Measurements from ENCODE around the gene SMARCA4. TPM values are rescaled to one million over a fixed set of nuclear protein-coding genes. Genes with fewer than 3 reads are reported as not detected.
A peak's percentile ranks its signal among the peaks of the same experiment; 100 is the strongest.

SMARCA4 gene
- total RNA-seq, 1 experiment from 2014 or later = 261 TPM

- Histone ChIP-seq H2AFZ (ENCODE audit: low read length) (no peak overlapping the region), H3K79me2 (ENCODE audit: insufficient read depth, low read length) (peaks cover 51% of the 10 kb centered on the region; the same call in 1 of the 2 replicates), H2BK12ac (ENCODE audit: insufficient read length, low read depth, low read length) (no peak overlapping the region), H4K5ac (ENCODE audit: insufficient read length, low read depth, low read length) (no peak overlapping the region), H3K4ac (ENCODE audit: low read depth, low read length) (no peak overlapping the region), H3K9ac (ENCODE audit: extremely low read depth, insufficient read length, low read length) (no peak overlapping the region), H4K8ac (replicated peaks; ENCODE audit: insufficient read length, low read depth, low read length) (no peak overlapping the region), H3K23ac (ENCODE audit: insufficient read length, low read depth, low read length) (no peak overlapping the region), H3K27me3 (ENCODE audit: insufficient read depth, low read length) (no peaks in the 10 kb centered on the region), H3K4me2 (ENCODE audit: insufficient read depth, insufficient read length, low read length) (no peak overlapping the region), H3K23me2 (ENCODE audit: insufficient read length, low read depth, low read length, poor library complexity, severe bottlenecking) (peaks cover 3% of the 10 kb centered on the region), H3K79me1 (ENCODE audit: insufficient read depth, low read depth, low read length, poor library complexity, severe bottlenecking) (peaks cover 3% of the 10 kb centered on the region), H2BK5ac (ENCODE audit: insufficient read length, low read length) (no peak overlapping the region), H3K18ac (ENCODE audit: insufficient read length, low read depth, low read length) (no peak overlapping the region), H3K27ac (ENCODE audit: insufficient read length, low read depth, low read length) (no peak overlapping the region), H3K56ac (ENCODE audit: insufficient read length, low read depth, low read length) (no peak overlapping the region), H3K9me3 (ENCODE audit: control insufficient read depth, low read depth, low read length) (no peaks in the 10 kb centered on the region), H4K20me1 (ENCODE audit: control insufficient read depth, insufficient read depth, insufficient read length) (peaks cover 5% of the 10 kb centered on the region), H3K14ac (ENCODE audit: insufficient read depth, low read length) (no peak overlapping the region), H3K4me1 (ENCODE audit: insufficient read depth, low read length) (no peaks in the 10 kb centered on the region), H4K91ac (ENCODE audit: insufficient read length, low read depth, low read length) (no peak overlapping the region), H2BK15ac (ENCODE audit: low read depth, low read length) (no peak overlapping the region), H3T11ph (ENCODE audit: low read length) (no peak overlapping the region), H2AK5ac (ENCODE audit: insufficient read length, low read length) (no peak overlapping the region), H2BK120ac (ENCODE audit: low read depth, low read length, poor library complexity, severe bottlenecking) (no peak overlapping the region), H2BK20ac (ENCODE audit: low read depth, low read length, poor library complexity, severe bottlenecking) (no peak overlapping the region)
- peak overlapping the region; percentile 76 to 95 (median 92); a peak in 6 of 7 replicates for H3K27ac Mint-ChIP-seq
- no peak for DNase-seq
- H3K4me3 Mint-ChIP-seq = no peak overlapping the region
- H3K36me3 Mint-ChIP-seq (ENCODE audit: insufficient read depth in 1 of 3, low read depth in 3 of 3) = peaks cover 19 to 31% (median 22%) of the 10 kb centered on the region in 3 experiments
- peaks cover 5 to 6% of the 10 kb centered on the region in 2 experiments; a peak in 4 of 5 replicates for H3K9me3 Mint-ChIP-seq
- whole genome bisulfite sequencing (ENCODE audit: extremely low coverage, insufficient read length, low lambda C conversion rate) = no CpG with 5 or more reads among the region's 19 CpGs
- H3K27me3 Mint-ChIP-seq (ENCODE audit: low read depth) = no peaks in the 10 kb centered on the region
- TF ChIP-seq CTCF (conservative IDR thresholded peaks at IDR 0.05) = no peak
- peaks cover 14 to 24% of the 10 kb centered on the region in 2 experiments for H3K4me1 Mint-ChIP-seq
Measured at GRCh38 chr19:10976131-10976892, 15.5 kb downstream of the SMARCA4 start.
